GM12875 (cell line): ENCODE measurements around the gene TIGAR.

Experiments
- H3K4me3 ChIP-seq: one replicate; pipeline ENCODE4 v1.5.1; 2011; ENCODE audit warnings: low read depth, low read length, control low read depth
- TF ChIP-seq, protein P1 (sequence below): IDR thresholded peaks from 2 replicates; pipeline ENCODE4 v1.5.1; 2011; ENCODE audit warnings: low read depth, mild to moderate bottlenecking, control low read depth, inconsistent platforms, low read length, moderate library complexity, borderline replicate concordance; ENCODE audit not compliant: insufficient read depth

The TIGAR gene

DNA sequence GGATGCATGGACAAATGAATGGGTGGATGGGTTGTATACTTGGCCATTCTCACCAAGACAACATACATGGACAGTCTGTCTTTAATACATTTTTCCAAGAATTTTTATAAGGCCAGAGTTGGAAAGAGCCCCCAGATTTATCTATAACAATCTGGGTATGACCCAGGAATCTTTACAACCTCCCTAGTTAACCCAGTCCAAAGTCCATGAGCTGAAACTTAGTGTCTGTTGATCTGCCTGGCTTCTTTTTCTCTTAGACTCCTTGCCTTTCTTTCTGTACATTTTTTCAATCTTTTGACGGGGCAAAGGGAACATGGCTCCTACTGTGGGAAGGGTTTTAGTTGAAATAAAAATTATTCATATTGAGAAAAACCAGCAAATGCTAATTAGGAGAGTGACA is 57.8 kb downstream of the TIGAR start:
- TF ChIP-seq, protein P1, sequence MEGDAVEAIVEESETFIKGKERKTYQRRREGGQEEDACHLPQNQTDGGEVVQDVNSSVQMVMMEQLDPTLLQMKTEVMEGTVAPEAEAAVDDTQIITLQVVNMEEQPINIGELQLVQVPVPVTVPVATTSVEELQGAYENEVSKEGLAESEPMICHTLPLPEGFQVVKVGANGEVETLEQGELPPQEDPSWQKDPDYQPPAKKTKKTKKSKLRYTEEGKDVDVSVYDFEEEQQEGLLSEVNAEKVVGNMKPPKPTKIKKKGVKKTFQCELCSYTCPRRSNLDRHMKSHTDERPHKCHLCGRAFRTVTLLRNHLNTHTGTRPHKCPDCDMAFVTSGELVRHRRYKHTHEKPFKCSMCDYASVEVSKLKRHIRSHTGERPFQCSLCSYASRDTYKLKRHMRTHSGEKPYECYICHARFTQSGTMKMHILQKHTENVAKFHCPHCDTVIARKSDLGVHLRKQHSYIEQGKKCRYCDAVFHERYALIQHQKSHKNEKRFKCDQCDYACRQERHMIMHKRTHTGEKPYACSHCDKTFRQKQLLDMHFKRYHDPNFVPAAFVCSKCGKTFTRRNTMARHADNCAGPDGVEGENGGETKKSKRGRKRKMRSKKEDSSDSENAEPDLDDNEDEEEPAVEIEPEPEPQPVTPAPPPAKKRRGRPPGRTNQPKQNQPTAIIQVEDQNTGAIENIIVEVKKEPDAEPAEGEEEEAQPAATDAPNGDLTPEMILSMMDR: no peak
- H3K4me3 ChIP-seq: no peak overlapping the region

DNA sequence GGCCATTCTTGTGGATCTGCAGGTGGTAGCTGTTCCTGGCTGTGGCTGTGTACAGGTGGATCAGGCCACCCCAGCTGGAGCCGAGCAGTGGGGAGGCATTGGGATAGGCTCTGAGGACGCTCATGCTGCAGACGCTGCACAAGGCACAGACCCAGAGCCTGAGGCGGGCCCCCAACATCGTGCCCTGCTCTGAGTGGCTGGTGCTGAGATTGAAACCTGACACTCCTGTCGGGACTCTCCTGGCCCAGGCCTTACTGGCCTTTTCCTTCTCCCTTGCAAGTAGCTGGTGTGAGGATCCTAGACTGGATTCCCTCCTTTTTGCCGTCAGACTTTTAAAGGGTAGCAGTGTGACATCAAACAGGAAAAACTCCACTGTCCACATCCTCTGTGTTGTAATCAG is 58.4 kb downstream of the TIGAR start, which contains the start of gene FGF23:
FGF23 (minus strand) TSS at position 308 of the 400 bp plus-strand sequence; CDS start at position 178, 130 bp downstream.
- TF ChIP-seq, protein P1: no peak
- no peak within 1 kb of the TSS for H3K4me3 ChIP-seq

DNA sequence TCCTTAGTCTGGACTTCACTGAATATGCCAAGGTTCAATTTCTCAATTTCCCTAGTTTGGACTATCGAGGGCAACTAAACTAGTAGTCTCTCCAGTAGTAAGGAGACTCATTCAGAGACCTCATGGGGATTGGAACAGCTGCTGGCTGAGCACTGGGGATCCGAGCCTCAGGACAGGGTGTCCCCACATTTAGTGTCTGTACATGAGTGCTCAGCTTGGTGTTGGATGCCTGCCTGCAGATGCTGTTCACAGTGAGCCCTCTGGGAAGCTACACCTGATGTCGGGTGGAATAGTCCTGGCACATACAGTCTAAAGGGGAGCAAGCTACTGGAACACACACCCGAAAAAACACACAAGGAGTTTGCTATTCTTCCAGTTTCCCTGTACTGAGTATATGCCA is 59.3 kb downstream of the TIGAR start:
- no peak overlapping the region for H3K4me3 ChIP-seq
- TF ChIP-seq, protein P1: no peak

DNA sequence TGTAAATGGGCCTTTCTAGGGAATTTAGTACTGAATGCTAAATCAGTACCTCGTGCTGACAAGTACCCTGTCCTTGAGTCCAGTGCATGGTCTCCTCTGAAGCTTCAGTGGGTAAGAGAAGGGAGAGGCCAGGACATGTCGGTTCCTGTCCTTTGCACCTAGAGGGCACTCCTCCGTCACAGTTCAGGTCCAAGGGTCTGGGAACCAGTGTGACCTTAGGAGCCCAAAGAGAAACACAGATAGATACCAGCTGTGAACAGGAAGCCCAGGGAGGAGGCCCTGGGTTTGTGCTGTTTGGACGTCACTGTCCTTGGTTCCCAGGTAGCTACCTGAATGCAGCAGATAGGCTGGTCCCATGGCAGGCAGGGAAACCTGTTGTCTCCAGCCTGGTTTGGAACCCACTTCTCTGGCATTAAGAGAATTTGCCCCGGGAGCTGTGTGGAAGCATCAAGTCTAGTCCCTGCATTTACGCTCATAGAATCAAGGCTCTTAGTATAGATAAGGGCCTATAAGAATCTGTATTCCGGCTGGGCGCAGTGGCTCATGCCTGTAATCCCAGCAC is 62.4 kb downstream of the TIGAR start:
- TF ChIP-seq, protein P1: 0 out of 2 replicates have a peak, but pooled peaks have one; percentile 12
- H3K4me3 ChIP-seq: no peak overlapping the region

DNA sequence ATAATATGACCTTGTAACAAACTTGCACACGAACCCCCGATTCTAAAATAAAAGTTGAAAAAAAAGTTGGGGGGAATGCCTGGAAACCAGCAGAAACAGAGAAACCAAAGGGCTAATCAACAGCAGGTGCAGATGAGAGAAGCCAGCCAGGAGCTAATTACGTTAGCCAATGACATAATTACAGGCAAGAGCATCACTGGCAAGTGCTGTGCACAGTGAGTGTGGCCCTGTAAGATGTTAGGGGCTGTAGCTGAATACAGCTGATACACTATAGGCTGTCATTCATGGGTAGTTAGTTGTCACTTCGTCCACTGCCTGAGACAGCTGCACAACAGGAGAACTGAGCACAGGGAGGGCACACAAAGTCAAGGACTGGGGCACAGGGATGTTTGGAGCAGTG is 65.8 kb downstream of the TIGAR start:
- TF ChIP-seq, protein P1: no peak
- H3K4me3 ChIP-seq: no peak overlapping the region

DNA sequence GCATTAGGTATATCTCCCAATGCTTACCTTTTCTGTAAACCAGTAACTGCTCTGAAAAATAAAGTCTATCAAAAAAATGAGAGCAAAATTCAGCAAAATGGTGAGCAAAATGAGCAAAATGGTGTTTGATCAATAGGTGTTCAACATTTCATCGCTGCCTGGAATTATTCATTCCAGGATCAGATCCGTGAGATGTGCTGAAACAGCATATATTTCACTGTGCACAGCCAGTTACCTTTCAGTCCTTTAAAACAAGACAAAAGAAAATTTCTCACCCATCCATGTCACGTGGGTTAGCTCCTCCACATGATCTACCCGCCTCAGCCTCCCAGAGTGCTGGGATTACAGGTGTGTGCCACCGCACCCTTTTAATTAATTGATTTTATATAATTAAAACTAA is 66.6 kb downstream of the TIGAR start:
- no peak overlapping the region for H3K4me3 ChIP-seq
- TF ChIP-seq, protein P1: no peak

DNA sequence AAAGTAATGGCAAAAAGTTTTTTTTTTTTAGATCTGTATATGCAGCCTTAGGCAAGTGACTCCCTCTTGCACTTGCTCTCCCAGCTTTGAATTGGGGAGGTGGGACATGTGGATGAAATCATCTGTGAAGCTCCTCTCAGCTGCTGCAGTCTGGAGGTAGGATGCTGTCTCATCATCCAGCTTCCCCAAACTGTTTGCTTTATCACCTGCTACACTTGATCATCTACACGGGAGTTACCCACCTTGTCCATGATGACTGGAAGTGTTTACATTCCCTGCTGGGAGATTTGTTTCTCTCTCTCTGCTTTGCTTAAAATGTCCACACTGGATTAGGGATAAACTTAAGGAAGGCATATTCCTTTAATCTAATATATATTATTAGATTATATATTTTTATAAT is 67.0 kb downstream of the TIGAR start:
- TF ChIP-seq, protein P1: no peak
- no peak overlapping the region for H3K4me3 ChIP-seq
